NCI-H2107 treated with DMSO at 0.1 percent for 48 hours (cell line): ENCODE measurements around the gene DBN1.

ENCODE experiments used
- DNase-seq: peaks from one replicate; lab custom pipeline; 2025; ENCODE audit not compliant: unreplicated experiment; lab: John Stamatoyannopoulos, UW

Gene DBN1

GRCh38 chr5:177410575-177410974 is 62.9 kb downstream of the DBN1 start:
- no peak for DNase-seq

- DNase-seq = no peak
Measured at GRCh38 chr5:177409043-177409801, 64.2 kb downstream of the DBN1 start, which contains the start of gene F12. Gene F12 (minus strand): TSS chr5:177409564. CDS start chr5:177409527, 37 bp downstream.
